ENCODE measurements around the gene FAM210B.
"Not testable (repeated sequence)": the region's sequence is repeated elsewhere in the genome, so short reads cannot be mapped to it uniquely, and the experiment has no call there.

The FAM210B gene

GRCh38 chr20:56328861-56329260 lies 29.9 kb upstream of the FAM210B start:
- no peak overlapping the region for H3K4me3 ChIP-seq (ENCODE audit: control insufficient read depth, low read depth, low read length)
- no peak for TF ChIP-seq CTCF (conservative IDR thresholded peaks at IDR 0.05; ENCODE audit: control insufficient read depth, insufficient read depth, low read depth, low read length)
- peak; percentile 10 for DNase-seq (ENCODE audit: low read depth)

GRCh38 chr20:56336709-56337108 lies 22.1 kb upstream of the FAM210B start:
- not testable (repeated sequence) for DNase-seq (ENCODE audit: low read depth); H3K4me3 ChIP-seq (ENCODE audit: control insufficient read depth, low read depth, low read length)

GRCh38 chr20:56342783-56343182 lies 16.0 kb upstream of the FAM210B start:
- H3K4me3 ChIP-seq (ENCODE audit: control insufficient read depth, low read depth, low read length), result no peak overlapping the region
- no peak for TF ChIP-seq CTCF (conservative IDR thresholded peaks at IDR 0.05; ENCODE audit: control insufficient read depth, insufficient read depth, low read depth, low read length)
- no peak for DNase-seq (ENCODE audit: low read depth)

DNA sequence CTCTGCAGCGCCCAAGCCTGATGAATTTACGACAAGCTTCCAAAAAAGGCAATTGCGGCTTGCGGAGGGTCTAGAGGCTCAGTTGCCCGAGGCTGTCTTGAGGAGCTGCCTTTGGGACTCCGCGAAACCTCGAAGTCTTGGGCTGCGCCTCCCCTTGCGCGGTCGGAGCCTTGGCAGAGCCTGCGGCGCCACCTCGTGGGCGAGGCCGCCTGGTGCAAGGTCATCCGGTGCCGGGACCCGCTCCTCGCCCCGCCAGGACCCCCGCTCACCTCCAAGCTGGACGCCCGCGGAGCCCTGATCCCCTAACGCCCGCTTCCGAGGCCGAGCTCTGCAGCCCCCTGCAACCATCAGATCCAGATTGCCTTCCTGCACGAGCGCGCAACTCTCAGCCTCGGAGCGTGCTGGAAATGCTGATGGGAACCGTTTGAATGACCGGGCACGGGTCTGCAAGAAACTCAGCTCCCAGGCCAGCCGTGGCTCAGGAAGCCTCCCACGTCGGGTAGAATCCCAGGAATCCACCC lies 14.9 kb upstream of the FAM210B start:
- H3K4me3 ChIP-seq (ENCODE audit: control insufficient read depth, low read depth, low read length), result no peak overlapping the region
- peak; percentile 59 for TF ChIP-seq CTCF (conservative IDR thresholded peaks at IDR 0.05; ENCODE audit: control insufficient read depth, insufficient read depth, low read depth, low read length)
- DNase-seq (ENCODE audit: low read depth), result peak; percentile 46

GRCh38 chr20:56345911-56346310 lies 12.9 kb upstream of the FAM210B start:
- no peak for DNase-seq (ENCODE audit: low read depth)
- H3K4me3 ChIP-seq (ENCODE audit: control insufficient read depth, low read depth, low read length), result no peak overlapping the region
- no peak for TF ChIP-seq CTCF (conservative IDR thresholded peaks at IDR 0.05; ENCODE audit: control insufficient read depth, insufficient read depth, low read depth, low read length)

GRCh38 chr20:56347628-56348304 lies 11.0 kb upstream of the FAM210B start:
- TF ChIP-seq CTCF (conservative IDR thresholded peaks at IDR 0.05; ENCODE audit: control insufficient read depth, insufficient read depth, low read depth, low read length), result no peak
- H3K4me3 ChIP-seq (ENCODE audit: control insufficient read depth, low read depth, low read length), result no peak overlapping the region
- DNase-seq (ENCODE audit: low read depth), result no peak

DNA sequence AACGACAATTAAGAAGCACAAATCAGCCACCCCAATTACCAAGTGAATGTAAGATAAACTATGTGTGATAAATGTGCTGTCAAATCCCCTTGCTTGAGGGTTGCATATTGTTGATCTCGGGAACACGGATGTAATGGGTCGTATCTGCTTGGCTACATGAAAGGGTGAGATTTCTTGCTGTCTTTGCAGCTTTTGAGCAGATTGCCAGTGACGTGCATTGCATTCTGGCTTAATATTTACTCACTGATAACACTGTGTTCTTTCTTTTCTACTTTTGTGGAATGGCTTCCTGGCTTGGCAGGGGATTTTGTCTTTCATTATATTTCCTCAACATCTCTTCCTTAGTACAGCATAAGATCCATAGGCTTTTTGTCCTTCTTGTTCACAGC lies 10.5 kb upstream of the FAM210B start:
- TF ChIP-seq CTCF (conservative IDR thresholded peaks at IDR 0.05; ENCODE audit: control insufficient read depth, insufficient read depth, low read depth, low read length), result no peak
- H3K4me3 ChIP-seq (ENCODE audit: control insufficient read depth, low read depth, low read length), result no peak overlapping the region
- DNase-seq (ENCODE audit: low read depth), result no peak
